K562 (cell line): Measurements from ENCODE around the gene TUBGCP6. TPM values are rescaled to one million over a fixed set of nuclear protein-coding genes. Genes with fewer than 3 reads are reported as not detected.
A peak's percentile ranks its signal among the peaks of the same experiment; 100 is the strongest.

Experiments used
- CBX8 ChIP-seq: fragments of 200-600 bp; sonication (generic); IDR thresholded peaks from 2 replicates; pipeline ENCODE4 v1.6.1; 2012; ENCODE audit warnings: borderline replicate concordance, mixed run types, low read depth, mild to moderate bottlenecking, moderate library complexity, mixed read lengths, low read length, control low read depth, inconsistent platforms; ENCODE audit not compliant: poor library complexity, severe bottlenecking; ENCODE audit errors: extremely low read depth
- CREB1 ChIP-seq, 2 experiments: sonication (generic) in 1 of 2; formaldehyde crosslinking in 1 of 2; IDR thresholded peaks; 2 replicates each; pipeline versions ENCODE4 v1.6.1 to v1.8.0; 2012 to 2022; ENCODE audit warnings: inconsistent platforms in 1 of 2, mild to moderate bottlenecking in 1 of 2, missing genetic modification reagents in 1 of 2, moderate library complexity in 1 of 2
- CSDE1 ChIP-seq, 2 experiments: fragments of 450-650 bp; IDR thresholded peaks; 2 replicates each; pipeline ENCODE4 v1.6.1; 2016; ENCODE audit warnings: mild to moderate bottlenecking in 1 of 2
- ESRRA ChIP-seq: fragments of 450-650 bp; IDR thresholded peaks from 2 replicates; pipeline ENCODE4 v1.6.1; 2014; ENCODE audit warnings: low read depth, mild to moderate bottlenecking, moderate library complexity, borderline replicate concordance
- GATAD2A ChIP-seq: fragments of 450-650 bp; IDR thresholded peaks from 2 replicates; pipeline ENCODE4 v1.6.1; 2017
- GATAD2B ChIP-seq: fragments of 450-650 bp; IDR thresholded peaks from 2 replicates; pipeline ENCODE4 v1.6.1; 2017; ENCODE audit warnings: mild to moderate bottlenecking, borderline replicate concordance
- GTF2F1 ChIP-seq: IDR thresholded peaks from 2 replicates; pipeline ENCODE4 v1.6.1; 2011; ENCODE audit warnings: low read depth, low read length, improper control_type of control experiment
- HNRNPUL1 ChIP-seq: fragments of 200-400 bp; formaldehyde crosslinking; IDR thresholded peaks from 2 replicates; pipeline ENCODE4 v1.6.1; 2017; ENCODE audit warnings: low read length
- IRF1 ChIP-seq: sonication (generic); formaldehyde crosslinking; IDR thresholded peaks from 2 replicates; pipeline ENCODE4 v1.8.0; 2022; ENCODE audit warnings: missing genetic modification reagents, mild to moderate bottlenecking, borderline replicate concordance
- MCM5 ChIP-seq: fragments of 450-650 bp; IDR thresholded peaks from 2 replicates; pipeline ENCODE4 v1.6.1; 2016; ENCODE audit warnings: low read depth
- MYC ChIP-seq, 2 experiments: fragments of 250-450 bp in 1 of 2; sonication (Bioruptor Pico) in 1 of 2; IDR thresholded peaks; 2 replicates each; pipeline versions ENCODE4 v1.5.1 to v1.6.1; 2012 to 2021; ENCODE audit warnings: low read depth in 2 of 2, borderline replicate concordance in 1 of 2, improper control_type of control experiment in 1 of 2, low read length in 1 of 2, mild to moderate bottlenecking in 1 of 2, moderate library complexity in 1 of 2
- NR4A1 ChIP-seq, 2 experiments: fragments of 250-450 bp in 1 of 2; fragments of 450-650 bp in 1 of 2; sonication (Bioruptor Pico) in 1 of 2; IDR thresholded peaks; 2 replicates each; pipeline versions ENCODE4 v1.4.0 to v1.6.1; 2016 to 2020; ENCODE audit warnings: mild to moderate bottlenecking in 2 of 2, missing compliant biosample characterization in 1 of 2, missing genetic modification characterization in 1 of 2, moderate library complexity in 1 of 2
- PHTF2 ChIP-seq: fragments of 250-450 bp; sonication (Bioruptor Pico); IDR thresholded peaks from 2 replicates; pipeline ENCODE4 v1.5.0; 2021; ENCODE audit warnings: mild to moderate bottlenecking
- PPARD ChIP-seq: fragments of 250-450 bp; sonication (Bioruptor Pico); IDR thresholded peaks from 2 replicates; pipeline ENCODE4 v1.8.0; 2022; ENCODE audit warnings: inconsistent platforms, mild to moderate bottlenecking, moderate library complexity
- PTRF ChIP-seq: fragments of 450-650 bp; IDR thresholded peaks from 2 replicates; pipeline ENCODE4 v1.6.1; 2016; ENCODE audit warnings: mild to moderate bottlenecking, missing genetic modification characterization, missing compliant biosample characterization
- RFX1 ChIP-seq: fragments of 450-650 bp; IDR thresholded peaks from 2 replicates; pipeline ENCODE4 v1.6.1; 2016; ENCODE audit warnings: mild to moderate bottlenecking, moderate library complexity
- SMARCA4 ChIP-seq: fragments of 450-650 bp; IDR thresholded peaks from 2 replicates; pipeline ENCODE4 v1.6.1; 2016
- TRIM24 ChIP-seq, 2 experiments: fragments of 450-650 bp; IDR thresholded peaks; 2 replicates each; pipeline ENCODE4 v1.6.1; 2016
- TSHZ1 ChIP-seq: fragments of 250-450 bp; sonication (Bioruptor Pico); IDR thresholded peaks from 2 replicates; pipeline ENCODE4 v1.4.0; 2020; ENCODE audit warnings: mild to moderate bottlenecking, moderate library complexity
- XRCC4 ChIP-seq: IDR thresholded peaks from one replicate; pipeline ENCODE4 v1.6.1; 2011; ENCODE audit not compliant: insufficient read depth, insufficient read length; ENCODE audit errors: extremely low read depth
- ZEB2 ChIP-seq: fragments of 450-650 bp; IDR thresholded peaks from 2 replicates; pipeline ENCODE4 v1.6.1; 2016
- ZNF311 ChIP-seq: fragments of 250-450 bp; sonication (Bioruptor Pico); IDR thresholded peaks from 2 replicates; pipeline ENCODE4 v1.4.0; 2020; ENCODE audit warnings: mild to moderate bottlenecking, moderate library complexity
- ZNF780A ChIP-seq: fragments of 250-450 bp; sonication (Bioruptor Pico); IDR thresholded peaks from 2 replicates; pipeline ENCODE4 v1.5.0; 2021; ENCODE audit warnings: mild to moderate bottlenecking
- polyA plus RNA-seq, 8 experiments: library from polyadenylated mRNA; depleted of rRNA in 4 of 8; stranded (reverse) in 5 of 8; unstranded in 3 of 8; fragments of >200 nt; fragmentation: Nextera tagmentation in 2 of 8; fragmentation: Illumina TruSeq in 1 of 8; extraction: Ambion mirVana in 2 of 8; extraction: Trizol in 1 of 8; gene quantifications; 2 replicates each; pipeline versions ENCODE4 v1.2.1 to v1.2.3, GENCODE V29; 2011 to 2014; ENCODE audit warnings: inconsistent platforms in 1 of 8, missing spikeins in 1 of 8
- total RNA-seq, 7 experiments: library from RNA; depleted of rRNA in 6 of 7; stranded (reverse); fragments of >200 nt in 6 of 7; fragmentation: Illumina TruSeq in 2 of 7; extraction: Trizol in 2 of 7; gene quantifications; 2 replicates each; pipeline versions ENCODE4 v1.2.1 to v1.2.3, GENCODE V29; 2011 to 2021; ENCODE audit warnings: low replicate concordance in 1 of 7
- TF ChIP-seq, protein P1 (sequence below), 2 experiments: fragments of 450-650 bp; IDR thresholded peaks; 2 replicates each; pipeline ENCODE4 v1.6.1; 2016

The TUBGCP6 gene
- total and polyA plus RNA-seq, 9 of the 15 experiments (the other 6 are each of a cell fraction or from before 2014, with no cell fraction given) = 0.76 to 33.0 (median 10.1) TPM

- peak in 1 of 2 experiments; percentile 77; a peak in 1 of 4 replicates for TF ChIP-seq CSDE1 (IDR thresholded peaks at IDR 0.05)
- no peak for TF ChIP-seq ZEB2
- TF ChIP-seq NR4A1 (CRISPR knock-in tag; IDR thresholded peaks at IDR 0.05) = no peak
- TF ChIP-seq NR4A1 (tag; IDR thresholded peaks at IDR 0.05) = no peak
- peak; percentile 23; the same call in 1 of the 2 replicates for TF ChIP-seq ESRRA
- TF ChIP-seq MYC (IDR thresholded peaks at IDR 0.05; ENCODE audit: low read depth, low read length) = peak; percentile 84
- TF ChIP-seq MYC (CRISPR knock-in tag; IDR thresholded peaks at IDR 0.05; ENCODE audit: borderline replicate concordance, low read depth) = no peak
- no peak for TF ChIP-seq IRF1 (CRISPR knock-in tag)
- TF ChIP-seq MCM5 = no peak
- TF ChIP-seq PPARD = no peak
- peak; percentile 98 for TF ChIP-seq CREB1 (IDR thresholded peaks at IDR 0.05)
- TF ChIP-seq CREB1 (CRISPR knock-in tag; IDR thresholded peaks at IDR 0.05) = peak; percentile 100
- TF ChIP-seq CBX8 = no peak
- TF ChIP-seq PTRF = no peak
- TF ChIP-seq HNRNPUL1 = no peak
- no peak for TF ChIP-seq GATAD2B
- TF ChIP-seq XRCC4 = no peak
- TF ChIP-seq GTF2F1 = no peak
- TF ChIP-seq RFX1 = no peak
- TF ChIP-seq ZNF311 = no peak
- TF ChIP-seq ZNF780A (CRISPR knock-in tag) = no peak
- TF ChIP-seq PHTF2 (CRISPR knock-in tag) = no peak
- TF ChIP-seq TRIM24 (IDR thresholded peaks at IDR 0.05) = no peak
- no peak for TF ChIP-seq GATAD2A
- TF ChIP-seq TSHZ1 (CRISPR knock-in tag) = no peak
- TF ChIP-seq, protein P1, sequence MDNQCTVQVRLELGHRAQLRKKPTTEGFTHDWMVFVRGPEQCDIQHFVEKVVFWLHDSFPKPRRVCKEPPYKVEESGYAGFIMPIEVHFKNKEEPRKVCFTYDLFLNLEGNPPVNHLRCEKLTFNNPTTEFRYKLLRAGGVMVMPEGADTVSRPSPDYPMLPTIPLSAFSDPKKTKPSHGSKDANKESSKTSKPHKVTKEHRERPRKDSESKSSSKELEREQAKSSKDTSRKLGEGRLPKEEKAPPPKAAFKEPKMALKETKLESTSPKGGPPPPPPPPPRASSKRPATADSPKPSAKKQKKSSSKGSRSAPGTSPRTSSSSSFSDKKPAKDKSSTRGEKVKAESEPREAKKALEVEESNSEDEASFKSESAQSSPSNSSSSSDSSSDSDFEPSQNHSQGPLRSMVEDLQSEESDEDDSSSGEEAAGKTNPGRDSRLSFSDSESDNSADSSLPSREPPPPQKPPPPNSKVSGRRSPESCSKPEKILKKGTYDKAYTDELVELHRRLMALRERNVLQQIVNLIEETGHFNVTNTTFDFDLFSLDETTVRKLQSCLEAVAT (IDR thresholded peaks at IDR 0.05) = peak in 1 of 2 experiments; percentile 76; a peak in 2 of 4 replicates
- no peak for TF ChIP-seq SMARCA4
Measured at GRCh38 chr22:50244420-50245213, at the start of gene TUBGCP6 (continued).
